HG03066 (cell line): ENCODE data around the gene MS4A8.

Source experiments
- ATAC-seq: cut with Tn5 transposase; IDR thresholded peaks from one replicate; pipeline ENCODE4 v1.9.1; 2021; ENCODE audit warnings: low read depth; ENCODE audit not compliant: unreplicated experiment

Gene MS4A8

GRCh38 chr11:60761436-60762190, 62.2 kb downstream of the MS4A8 start:
- peak; percentile 29 for ATAC-seq

GRCh38 chr11:60762851-60763691, 63.7 kb downstream of the MS4A8 start:
- ATAC-seq, result peak; percentile 54

- no peak for ATAC-seq
Observed at GRCh38 chr11:60763692-60764369, 64.4 kb downstream of the MS4A8 start.

- peak; percentile 44 for ATAC-seq
Observed at GRCh38 chr11:60764879-60765278, 65.5 kb downstream of the MS4A8 start.

- ATAC-seq, result no peak
Observed at GRCh38 chr11:60765355-60765754, 65.9 kb downstream of the MS4A8 start.
